ENCODE data around the gene BMP5.

DNA sequence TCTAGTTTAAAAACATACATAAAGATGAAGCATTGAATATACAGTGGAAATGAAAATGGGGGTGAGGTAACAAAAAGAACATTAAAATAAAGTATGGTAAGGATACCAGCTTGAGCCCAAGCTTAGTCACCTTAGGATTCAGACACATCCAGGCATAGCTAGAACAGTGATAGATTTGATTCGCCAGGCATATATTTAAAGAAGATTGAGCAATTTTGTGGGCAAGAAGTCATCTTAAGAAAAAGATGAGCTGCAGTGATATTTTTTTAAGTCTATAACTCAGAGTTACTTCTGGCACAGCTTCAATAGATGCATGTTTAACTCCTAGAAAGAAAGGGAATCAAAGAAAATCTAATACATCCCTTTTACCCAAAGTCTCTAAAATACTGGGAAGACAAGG is 97.9 kb downstream of the BMP5 start:
- TF ChIP-seq RARB (CRISPR knock-in tag; IDR thresholded peaks at IDR 0.05) = no peak
- TF ChIP-seq PPARA (CRISPR knock-in tag; IDR thresholded peaks at IDR 0.05; ENCODE audit: borderline replicate concordance) = no peak
- TF ChIP-seq ZNF70 (CRISPR knock-in tag; IDR thresholded peaks at IDR 0.05) = no peak
- TF ChIP-seq ZC3H10 (CRISPR knock-in tag; IDR thresholded peaks at IDR 0.05) = no peak
- TF ChIP-seq ZFP30 (CRISPR knock-in tag; IDR thresholded peaks at IDR 0.05) = no peak
- TF ChIP-seq ZFP3 (CRISPR knock-in tag; IDR thresholded peaks at IDR 0.05) = no peak
- no peak for TF ChIP-seq ARNTL (CRISPR knock-in tag; IDR thresholded peaks at IDR 0.05; ENCODE audit: borderline replicate concordance, low read depth)
- no peak for TF ChIP-seq ISL1 (CRISPR knock-in tag; IDR thresholded peaks at IDR 0.05)
- TF ChIP-seq TCF4 (CRISPR knock-in tag; IDR thresholded peaks at IDR 0.05; ENCODE audit: borderline replicate concordance) = no peak

Data from SK-N-SH treated with all-trans-retinoic acid at 6 μM for 48 hours (cell line).